Right lobe of liver (tissue), 4 donors: ENCODE data around the gene PRSS2.

ENCODE experiments used
- CTCF ChIP-seq, 4 donors: fragments of 200-600 bp in 3 of 4; fragments of 450-650 bp in 1 of 4; IDR thresholded peaks; one replicate each; pipeline versions ENCODE4 v1.5.1 to v1.8.0; 2016 to 2022; ENCODE audit warnings: antibody characterized with exemption in 4 of 4, mild to moderate bottlenecking in 2 of 4
- POLR2A ChIP-seq: fragments of 450-650 bp; IDR thresholded peaks from one replicate; pipeline ENCODE4 v1.6.1; 2017; ENCODE audit warnings: antibody characterized with exemption, mild to moderate bottlenecking
- donor health status: DM: no; HTN: no; CAD: no.
- donor health status: DM: no; HTN: no; CAD: no.
- donor health status: DM: no; HTN: yes; CAD: no.

- no peak for TF ChIP-seq CTCF (IDR thresholded peaks at IDR 0.05)
- no peak for TF ChIP-seq POLR2A
Observed at GRCh38 chr7:142790555-142790954, 19.8 kb downstream of the PRSS2 start.
